HG03103 (cell line): ENCODE results near the gene PLXNA1.

Experiments
- ATAC-seq: cut with Tn5 transposase; IDR thresholded peaks from one replicate; pipeline ENCODE4 v1.9.1; 2021; ENCODE audit warnings: low read depth; ENCODE audit not compliant: unreplicated experiment

Gene PLXNA1

GRCh38 chr3:126999383-126999782 is 16.5 kb downstream of the PLXNA1 start:
- ATAC-seq: no peak

DNA sequence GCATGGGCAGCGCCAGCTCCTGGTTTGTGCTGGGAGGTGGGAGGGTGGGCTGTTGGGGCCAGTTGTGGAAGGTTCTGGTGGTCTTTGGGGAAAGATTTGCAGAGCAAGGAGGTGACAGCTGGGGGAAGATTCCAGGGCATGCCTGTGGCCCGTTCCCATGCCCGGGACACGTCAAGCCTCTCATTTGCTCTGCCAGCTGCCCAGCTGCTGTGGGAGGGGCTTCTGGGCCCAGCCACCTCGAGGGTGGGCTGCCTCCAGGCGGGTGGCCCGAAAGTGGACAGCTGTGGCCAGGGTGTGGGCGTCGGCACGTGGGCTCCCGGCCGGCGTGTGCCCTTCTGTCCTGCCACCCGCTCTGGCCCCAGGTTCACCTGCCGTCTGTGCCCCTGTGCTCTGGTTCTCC is 17.2 kb downstream of the PLXNA1 start:
- no peak for ATAC-seq

- ATAC-seq: no peak
Measured at GRCh38 chr3:127000761-127001160, 17.8 kb downstream of the PLXNA1 start.

GRCh38 chr3:127001486-127002194 is 18.7 kb downstream of the PLXNA1 start:
- ATAC-seq: no peak

GRCh38 chr3:127002195-127003174 is 19.6 kb downstream of the PLXNA1 start:
- ATAC-seq: no peak

DNA sequence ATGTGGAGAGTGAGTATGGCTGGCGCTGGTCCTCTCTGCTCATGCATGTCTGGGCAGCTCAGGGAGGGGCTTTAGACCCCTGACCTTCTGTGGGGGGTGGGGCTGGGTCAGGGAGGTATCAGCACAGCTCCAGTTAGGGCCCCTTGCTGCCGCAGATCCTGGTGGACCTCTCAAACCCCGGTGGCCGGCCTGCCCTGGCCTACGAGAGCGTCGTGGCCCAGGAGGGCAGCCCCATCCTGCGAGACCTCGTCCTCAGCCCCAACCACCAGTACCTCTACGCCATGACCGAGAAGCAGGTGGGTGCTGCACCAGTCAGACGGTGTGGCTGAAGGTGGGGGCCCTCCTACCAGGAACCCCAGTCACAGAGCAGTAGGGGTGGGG is 20.2 kb downstream of the PLXNA1 start:
- no peak for ATAC-seq

DNA sequence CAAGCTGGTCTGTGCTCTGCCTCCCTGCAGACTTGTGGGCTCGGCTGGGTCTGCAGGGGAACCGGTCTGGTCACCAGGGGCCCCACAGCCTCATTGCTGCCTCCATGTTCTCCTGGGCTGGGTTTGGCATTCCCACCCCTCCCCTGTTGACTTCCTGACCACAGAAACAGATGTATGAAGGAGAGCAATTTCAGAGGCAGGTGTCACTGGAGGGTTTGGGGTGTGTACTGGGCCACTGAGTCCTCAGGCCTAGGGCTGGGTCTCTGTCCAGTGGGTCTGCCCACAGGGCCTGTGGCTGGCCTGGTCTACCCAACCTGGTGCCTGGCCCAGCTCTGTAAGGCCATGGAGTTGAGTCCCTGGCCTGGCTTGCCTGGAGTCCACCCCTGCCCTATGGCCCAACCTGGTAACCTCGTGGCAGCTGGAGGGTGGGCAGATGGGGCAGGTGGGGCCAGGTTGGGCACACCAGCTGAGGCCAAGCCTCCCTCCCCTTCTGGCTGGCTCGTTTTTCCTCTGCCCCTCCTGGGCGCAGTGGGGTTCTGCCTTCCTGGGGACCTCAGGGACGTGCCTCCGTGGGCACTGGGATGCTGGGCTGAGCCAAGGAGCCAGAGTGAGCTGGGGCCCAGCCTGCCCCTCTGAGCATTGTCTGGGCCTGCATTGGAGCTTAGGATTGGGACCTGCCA is 20.8 kb downstream of the PLXNA1 start:
- ATAC-seq: no peak

GRCh38 chr3:127004641-127005397 is 21.9 kb downstream of the PLXNA1 start:
- ATAC-seq: no peak

DNA sequence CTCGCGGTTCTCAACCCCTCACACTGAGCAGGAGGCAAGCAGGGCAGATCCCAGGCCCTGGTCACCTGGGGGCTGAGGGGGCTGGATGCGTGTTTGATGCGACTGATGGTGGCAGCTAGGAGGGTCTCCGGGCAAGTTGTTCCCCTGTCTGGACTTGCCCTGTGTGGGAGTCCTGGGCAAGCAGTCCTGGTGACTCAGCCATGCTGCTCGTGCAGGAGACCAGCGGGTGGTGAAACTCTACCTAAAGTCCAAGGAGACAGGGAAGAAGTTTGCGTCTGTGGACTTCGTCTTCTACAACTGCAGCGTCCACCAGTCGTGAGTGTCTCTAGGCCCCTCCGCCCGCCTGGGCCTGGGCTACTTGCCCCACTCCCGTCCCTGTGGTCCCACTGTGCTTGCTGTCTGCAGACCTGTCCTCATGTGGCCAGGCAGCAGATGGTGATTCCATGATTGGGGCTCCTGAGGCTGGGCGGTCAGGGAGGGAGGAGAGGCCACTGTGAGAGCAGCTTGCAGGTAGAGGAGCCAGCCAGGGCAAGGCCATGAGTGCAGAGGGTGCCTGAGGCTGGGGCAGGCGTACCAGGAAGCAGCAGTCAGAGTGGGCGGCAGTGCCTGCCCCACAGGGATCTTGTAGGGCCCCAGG is 23.1 kb downstream of the PLXNA1 start:
- no peak for ATAC-seq

GRCh38 chr3:127006781-127007436 is 24.0 kb downstream of the PLXNA1 start:
- ATAC-seq: no peak

GRCh38 chr3:127008236-127008635 is 25.3 kb downstream of the PLXNA1 start:
- ATAC-seq: no peak

DNA sequence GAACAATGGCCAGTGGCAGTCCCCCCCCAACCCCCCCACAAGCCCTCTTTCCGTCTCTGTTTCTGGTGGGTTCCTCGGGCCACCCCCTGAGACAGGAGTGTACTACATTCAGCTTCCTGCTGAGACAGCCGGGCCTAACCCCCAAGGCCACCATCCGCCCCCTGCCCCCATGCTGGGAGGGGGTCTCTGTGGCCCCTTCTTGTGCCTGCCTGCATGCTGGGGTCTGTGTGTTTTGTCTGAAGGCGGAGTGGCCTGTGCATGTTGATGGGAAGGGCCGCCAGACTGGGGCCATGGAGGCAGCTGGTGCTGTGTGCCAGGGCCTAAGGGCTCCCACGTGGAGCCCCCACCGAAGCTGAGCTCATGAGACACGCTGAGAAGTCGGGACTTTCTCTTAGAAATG is 26.6 kb downstream of the PLXNA1 start:
- no peak for ATAC-seq

DNA sequence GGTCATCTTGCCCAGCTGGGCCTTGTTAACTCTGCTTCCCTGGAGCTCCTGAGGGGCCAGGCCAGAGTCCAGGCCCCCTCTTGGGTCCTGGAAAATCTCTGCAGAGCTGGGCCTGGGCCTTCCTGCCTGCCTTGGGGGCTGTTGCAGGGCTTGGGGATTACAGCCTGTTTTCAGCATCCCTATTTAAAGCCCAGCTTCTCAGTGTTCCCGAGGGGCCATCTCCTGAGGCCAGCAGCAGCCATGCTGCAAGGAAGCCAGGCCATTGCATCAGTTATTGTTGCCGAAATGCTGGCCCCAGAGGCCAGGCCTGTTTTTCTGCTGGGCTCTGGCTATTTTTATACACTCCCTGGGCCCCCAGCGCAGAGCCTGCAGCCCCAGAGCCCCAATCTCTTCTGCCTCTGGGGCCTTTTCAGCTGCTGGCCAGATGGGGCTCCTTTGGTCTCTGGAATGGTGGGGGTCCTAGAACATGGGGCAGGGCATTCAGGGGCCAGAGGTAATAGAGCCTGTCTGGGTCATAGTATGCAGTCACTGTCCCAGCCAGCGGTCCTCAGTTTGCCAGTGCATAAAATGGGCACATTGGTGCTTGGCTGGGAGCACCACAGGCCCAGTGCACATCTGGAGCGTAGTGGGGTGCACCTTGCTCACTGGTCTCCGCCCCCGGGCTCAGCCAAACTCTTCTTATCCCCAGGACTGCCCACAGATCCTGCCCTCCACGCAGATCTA is 28.5 kb downstream of the PLXNA1 start:
- ATAC-seq: no peak

DNA sequence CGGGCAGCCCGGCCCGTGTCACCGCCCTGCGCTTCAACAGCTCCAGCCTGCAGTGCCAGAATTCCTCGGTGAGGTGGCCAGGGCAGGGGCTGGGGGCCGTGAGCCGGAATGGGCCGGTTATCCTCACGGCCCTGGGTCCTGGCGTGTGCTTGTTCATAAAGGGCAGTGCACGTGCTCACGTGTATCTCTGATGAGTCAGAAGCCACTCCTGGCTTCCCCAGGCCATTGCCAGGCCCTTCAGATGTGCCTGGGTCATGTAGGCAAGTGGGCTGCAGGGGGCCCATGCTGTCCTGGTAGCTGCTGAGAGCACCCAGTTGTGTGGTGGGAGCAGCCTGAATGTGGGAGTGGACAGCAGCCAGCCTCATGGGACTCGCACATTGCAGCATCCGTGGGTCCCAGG is 29.2 kb downstream of the PLXNA1 start:
- ATAC-seq: no peak

- no peak for ATAC-seq
Measured at GRCh38 chr3:127013181-127013580, 30.3 kb downstream of the PLXNA1 start.

GRCh38 chr3:127013758-127014535 is 31.0 kb downstream of the PLXNA1 start:
- no peak for ATAC-seq

DNA sequence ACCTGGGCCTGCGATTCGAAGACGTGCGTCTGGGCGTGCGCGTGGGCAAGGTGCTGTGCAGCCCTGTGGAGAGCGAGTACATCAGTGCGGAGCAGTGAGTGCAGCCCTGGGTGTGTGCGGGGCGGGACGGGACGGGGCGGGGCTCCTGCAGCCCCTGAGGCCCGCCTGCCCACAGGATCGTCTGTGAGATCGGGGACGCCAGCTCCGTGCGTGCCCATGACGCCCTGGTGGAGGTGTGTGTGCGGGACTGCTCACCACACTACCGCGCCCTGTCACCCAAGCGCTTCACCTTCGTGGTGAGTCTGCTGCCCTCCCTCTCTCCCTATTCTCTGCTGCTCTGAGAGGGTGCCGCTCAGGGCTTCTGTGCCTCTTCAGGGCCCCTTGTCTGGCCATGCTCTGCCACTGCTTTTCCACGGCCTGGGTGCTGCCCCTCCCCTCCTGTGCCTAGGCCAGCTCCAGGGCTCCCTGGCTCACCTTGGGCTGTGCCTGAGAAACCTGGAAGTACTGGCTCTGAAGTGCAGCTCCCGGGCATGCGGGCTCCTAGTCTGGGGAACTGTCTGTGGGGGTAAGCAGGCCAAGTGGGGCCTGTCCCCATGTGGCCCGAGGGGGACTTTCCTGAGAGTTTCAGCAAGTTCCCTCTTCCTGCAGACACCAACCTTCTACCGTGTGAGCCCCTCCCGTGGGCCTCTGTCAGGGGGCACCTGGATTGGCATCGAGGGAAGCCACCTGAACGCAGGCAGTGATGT is 31.8 kb downstream of the PLXNA1 start:
- no peak for ATAC-seq
